NCI-H1694 (cell line): ENCODE results near the gene RFPL2.
"Not testable (repeated sequence)": the region's sequence is repeated elsewhere in the genome, so short reads cannot be mapped to it uniquely, and the experiment has no call there.

ENCODE experiments used
- DNase-seq: peaks from one replicate; lab custom pipeline; 2025; lab: John Stamatoyannopoulos, UW

The RFPL2 gene

GRCh38 chr22:32205974-32206773, 1.3 kb upstream of the RFPL2 start:
- no peak for DNase-seq

GRCh38 chr22:32204040-32204855, 625 bp downstream of the RFPL2 start:
- DNase-seq, result peak; percentile 49

GRCh38 chr22:32203181-32204039, 1.5 kb downstream of the RFPL2 start:
- no peak for DNase-seq

GRCh38 chr22:32202539-32203180, 2.2 kb downstream of the RFPL2 start:
- DNase-seq, result no peak

- no peak for DNase-seq
Measured at GRCh38 chr22:32202161-32202538, 2.7 kb downstream of the RFPL2 start.

- no peak for DNase-seq
Measured at GRCh38 chr22:32200752-32201151, 4.1 kb downstream of the RFPL2 start.

- no peak for DNase-seq
Measured at GRCh38 chr22:32199961-32200360, 4.9 kb downstream of the RFPL2 start.

- no peak for DNase-seq
Measured at GRCh38 chr22:32199341-32199740, 5.5 kb downstream of the RFPL2 start.

- DNase-seq, result not testable (repeated sequence)
Measured at GRCh38 chr22:32197553-32198226, 7.2 kb downstream of the RFPL2 start.

- DNase-seq, result not testable (repeated sequence)
Measured at GRCh38 chr22:32195900-32196299, 9.0 kb downstream of the RFPL2 start.

GRCh38 chr22:32193346-32193745, 11.5 kb downstream of the RFPL2 start:
- DNase-seq, result not testable (repeated sequence)

- DNase-seq, result not testable (repeated sequence)
Measured at GRCh38 chr22:32191021-32191420, 13.9 kb downstream of the RFPL2 start.

- no peak for DNase-seq
Measured at GRCh38 chr22:32185821-32186220, 19.1 kb downstream of the RFPL2 start.

- DNase-seq, result no peak
Measured at GRCh38 chr22:32183625-32184024, 21.2 kb downstream of the RFPL2 start.

- no peak for DNase-seq
Measured at GRCh38 chr22:32181043-32181442, 23.8 kb downstream of the RFPL2 start.

GRCh38 chr22:32177221-32177765, 27.6 kb downstream of the RFPL2 start:
- DNase-seq, result no peak

- no peak for DNase-seq
Measured at GRCh38 chr22:32175683-32176644, 28.9 kb downstream of the RFPL2 start.

GRCh38 chr22:32175115-32175514, 29.8 kb downstream of the RFPL2 start:
- DNase-seq, result no peak

- DNase-seq, result no peak
Measured at GRCh38 chr22:32165681-32166080, 39.2 kb downstream of the RFPL2 start.
